Tibial artery (tissue), 4 donors: Measurements from ENCODE around the gene SLC2A11.

Experiments used
- DNase-seq, 2 donors: peaks; one replicate each; pipeline ENCODE4 v3.0.0-alpha.2; 2019
- H3K27ac ChIP-seq, 2 donors: fragments of 200-600 bp; sonication (generic) in 1 of 2; 1 replicate in 1 of 2; 2 replicates in 1 of 2; pipeline ENCODE4 v1.5.1; 2018 to 2019; ENCODE audit warnings: mild to moderate bottlenecking in 1 of 2
- H3K27me3 ChIP-seq, 2 donors: fragments of 200-600 bp; sonication (generic) in 1 of 2; one replicate each; pipeline versions ENCODE4 v1.5.1 to v1.6.0; 2016 to 2019
- H3K36me3 ChIP-seq, 3 donors: fragments of 200-600 bp; sonication (generic) in 2 of 3; one replicate each; pipeline ENCODE4 v1.5.1; 2016 to 2019; ENCODE audit warnings: mild to moderate bottlenecking in 2 of 3
- H3K4me1 ChIP-seq, 4 donors: fragments of 200-600 bp; sonication (generic) in 2 of 4; 1 replicate in 3 of 4; 2 replicates in 1 of 4; pipeline ENCODE4 v1.5.1; 2016 to 2019
- H3K4me3 ChIP-seq, 2 donors: fragments of 200-600 bp; sonication (generic) in 1 of 2; 1 replicate in 1 of 2; 2 replicates in 1 of 2; pipeline ENCODE4 v1.5.1; 2018 to 2019; ENCODE audit warnings: mild to moderate bottlenecking in 2 of 2
- H3K9me3 ChIP-seq, 3 donors: fragments of 200-600 bp; sonication (generic) in 1 of 3; one replicate each; pipeline ENCODE4 v1.5.1; 2016 to 2019
- CTCF ChIP-seq, 2 experiments: fragments of 200-600 bp in 1 of 2; fragments of 450-650 bp in 1 of 2; IDR thresholded peaks; one replicate each; pipeline ENCODE4 v1.5.1; 2017 to 2019; ENCODE audit warnings: antibody characterized with exemption in 2 of 2, mild to moderate bottlenecking in 1 of 2, moderate library complexity in 1 of 2
- intact Hi-C: fragments of 100-400 bp; cut with DNase I; formaldehyde crosslinking; loops from one replicate; pipeline ENCODE4 v1.15.0; 2023; ENCODE audit warnings: low total_unique reads

Gene SLC2A11

GRCh38 chr22:23838681-23839468 is 18.8 kb upstream of the SLC2A11 start, which contains the start of gene DERL3:
DERL3 (minus strand) TSS chr22:23839006; CDS start chr22:23838987, 19 bp downstream.
- Histone ChIP-seq H3K27ac (peak within 1 kb of the TSS in 1 of 2 donors; percentile 1), H3K4me1 (peaks cover 0 to 40% (median 33%) of the 10 kb centered on the region in 4 donors), H3K27me3 (no peaks in the 10 kb centered on the region), H3K36me3 (peaks cover 0 to 36% (median 19%) of the 10 kb centered on the region in 3 donors), H3K9me3 (no peaks in the 10 kb centered on the region), H3K4me3 (peak within 1 kb of the TSS; percentile 46 to 56)
- DNase-seq, result peak; percentile 98 to 99
- intact Hi-C loops, result no loop called here
- peak in 1 of 2 experiments; percentile 23 for TF ChIP-seq CTCF (IDR thresholded peaks at IDR 0.05)

- no peaks in the 10 kb centered on the region for H3K9me3 ChIP-seq
- intact Hi-C loops, result no loop called here
- H3K27ac ChIP-seq, result no peak overlapping the region
- DNase-seq, result no peak
- no peak overlapping the region for H3K4me3 ChIP-seq
- H3K27me3 ChIP-seq, result no peaks in the 10 kb centered on the region
- TF ChIP-seq CTCF (IDR thresholded peaks at IDR 0.05), result no peak
- H3K4me1 ChIP-seq, result peaks cover 0 to 38% (median 27%) of the 10 kb centered on the region in 4 donors
- peaks cover 0 to 25% (median 8%) of the 10 kb centered on the region in 3 donors for H3K36me3 ChIP-seq
Observed at GRCh38 chr22:23840026-23840425, 17.6 kb upstream of the SLC2A11 start.

- H3K9me3 ChIP-seq, result no peaks in the 10 kb centered on the region
- no peak for DNase-seq
- H3K27me3 ChIP-seq, result no peaks in the 10 kb centered on the region
- peaks cover 0 to 30% (median 21%) of the 10 kb centered on the region in 4 donors for H3K4me1 ChIP-seq
- intact Hi-C loops, result no loop called here
- H3K36me3 ChIP-seq, result peaks cover 0 to 13% (median 0%) of the 10 kb centered on the region in 3 donors
- no peak for TF ChIP-seq CTCF (IDR thresholded peaks at IDR 0.05)
- no peak overlapping the region for H3K4me3 ChIP-seq
- no peak overlapping the region for H3K27ac ChIP-seq
Observed at GRCh38 chr22:23841292-23841691, 16.4 kb upstream of the SLC2A11 start.

GRCh38 chr22:23841736-23842445 is 15.8 kb upstream of the SLC2A11 start:
- H3K4me1 ChIP-seq, result peaks cover 0 to 35% (median 24%) of the 10 kb centered on the region in 4 donors
- H3K9me3 ChIP-seq, result no peaks in the 10 kb centered on the region
- intact Hi-C loops, result no loop called here
- no peak overlapping the region for H3K4me3 ChIP-seq
- no peak overlapping the region for H3K27ac ChIP-seq
- no peak for TF ChIP-seq CTCF (IDR thresholded peaks at IDR 0.05)
- DNase-seq, result no peak
- peaks cover 0 to 10% (median 0%) of the 10 kb centered on the region in 3 donors for H3K36me3 ChIP-seq
- H3K27me3 ChIP-seq, result no peaks in the 10 kb centered on the region

- intact Hi-C loops, result no loop called here
- Histone ChIP-seq H3K4me1 (peaks cover 0 to 35% (median 25%) of the 10 kb centered on the region in 4 donors), H3K9me3 (no peaks in the 10 kb centered on the region), H3K27ac (no peak overlapping the region), H3K27me3 (no peaks in the 10 kb centered on the region), H3K36me3 (peaks cover 0 to 3% (median 0%) of the 10 kb centered on the region in 3 donors), H3K4me3 (no peak overlapping the region)
- DNase-seq, result no peak
- no peak for TF ChIP-seq CTCF (IDR thresholded peaks at IDR 0.05)
Observed at GRCh38 chr22:23842599-23842998, 15.1 kb upstream of the SLC2A11 start.
